HG03460 (cell line): ENCODE data around the gene SYT5.
A peak's percentile ranks its signal among the peaks of the same experiment; 100 is the strongest.
"Not testable (repeated sequence)": the region's sequence is repeated elsewhere in the genome, so short reads cannot be mapped to it uniquely, and the experiment has no call there.

Source experiments
- ATAC-seq: cut with Tn5 transposase; IDR thresholded peaks from one replicate; pipeline ENCODE4 v1.9.1; 2021; ENCODE audit not compliant: unreplicated experiment

Gene SYT5

GRCh38 chr19:55172318-55172717 lies 7.8 kb downstream of the SYT5 start:
- not testable (repeated sequence) for ATAC-seq

GRCh38 chr19:55171440-55171839 lies 8.6 kb downstream of the SYT5 start:
- ATAC-seq: no peak

GRCh38 chr19:55169136-55169535 lies 11.0 kb downstream of the SYT5 start:
- ATAC-seq: no peak

GRCh38 chr19:55166530-55167268 lies 13.4 kb downstream of the SYT5 start, which contains the start of gene DNAAF3:
TSS of gene DNAAF3 (minus strand) at chr19:55166613. CDS start at chr19:55166413, 200 bp downstream.
- peak; percentile 94 for ATAC-seq

- ATAC-seq: peak; percentile 12
Measured at GRCh38 chr19:55165952-55166529, 14.0 kb downstream of the SYT5 start.

GRCh38 chr19:55161571-55162322 lies 18.3 kb downstream of the SYT5 start:
- no peak for ATAC-seq

- ATAC-seq: no peak
Measured at GRCh38 chr19:55160986-55161365, 19.1 kb downstream of the SYT5 start.

- no peak for ATAC-seq
Measured at GRCh38 chr19:55160128-55160985, 19.7 kb downstream of the SYT5 start.

GRCh38 chr19:55158848-55159749 lies 21.0 kb downstream of the SYT5 start:
- no peak for ATAC-seq

GRCh38 chr19:55158423-55158822 lies 21.7 kb downstream of the SYT5 start:
- no peak for ATAC-seq

- ATAC-seq: no peak
Measured at GRCh38 chr19:55157064-55157908, 22.8 kb downstream of the SYT5 start, which contains the start of gene TNNI3. TSS of gene TNNI3 (minus strand) at chr19:55157732. CDS start at chr19:55157589, 143 bp downstream.

GRCh38 chr19:55156202-55157063 lies 23.7 kb downstream of the SYT5 start:
- no peak for ATAC-seq

GRCh38 chr19:55155784-55156183 lies 24.3 kb downstream of the SYT5 start:
- not testable (repeated sequence) for ATAC-seq

- ATAC-seq: no peak
Measured at GRCh38 chr19:55153652-55154264, 26.3 kb downstream of the SYT5 start.

- no peak for ATAC-seq
Measured at GRCh38 chr19:55152017-55152416, 28.1 kb downstream of the SYT5 start.

- ATAC-seq: no peak
Measured at GRCh38 chr19:55149078-55150003, 30.7 kb downstream of the SYT5 start, which contains the start of gene TNNT1. TSS of gene TNNT1 (minus strand) at chr19:55149206. CDS start at chr19:55147157, 2,049 bp downstream.
